HEK293 (cell line): Measurements from ENCODE around the gene SCN1A.

Source experiments
- CTCF ChIA-PET: fragments of 350-600 bp; formaldehyde crosslinking; extraction: SDS; loops from one replicate; lab custom pipeline; 2021; ENCODE audit warnings: antibody characterized with exemption; lab: Yijun Ruan, JAX
- POLR2A ChIA-PET: fragments of 300-600 bp; formaldehyde crosslinking; extraction: SDS; loops from one replicate; lab custom pipeline; 2020; ENCODE audit warnings: antibody characterized with exemption, inconsistent platforms; lab: Yijun Ruan, JAX
- H3K27ac ChIP-seq: fragments of 200-500 bp; sonication (Bioruptor generic); 2 replicates; pipeline ENCODE4 v1.5.1; 2014; ENCODE audit warnings: low read depth, low read length, control low read depth, inconsistent platforms; ENCODE audit errors: extremely low read depth
- H3K36me3 ChIP-seq, 2 experiments: fragments of 200-500 bp in 1 of 2; sonication (Bioruptor generic) in 1 of 2; 1 replicate in 1 of 2; 2 replicates in 1 of 2; pipeline ENCODE4 v1.5.1; 2014 to 2017; ENCODE audit warnings: inconsistent platforms in 2 of 2, low read length in 2 of 2; ENCODE audit not compliant: control insufficient read depth in 2 of 2, insufficient read depth in 1 of 2
- H3K4me1 ChIP-seq: fragments of 200-500 bp; sonication (Bioruptor generic); 2 replicates; pipeline ENCODE4 v1.5.1; 2014; ENCODE audit warnings: mild to moderate bottlenecking, low read length, inconsistent platforms; ENCODE audit not compliant: control insufficient read depth, insufficient read depth
- H3K4me3 ChIP-seq: 2 replicates; pipeline ENCODE4 v1.5.1; 2011; ENCODE audit warnings: low read depth, mild to moderate bottlenecking, control low read depth, low read length, moderate library complexity
- H3K9me3 ChIP-seq: fragments of 200-500 bp; sonication (Bioruptor generic); 2 replicates; pipeline ENCODE4 v1.5.1; 2014; ENCODE audit warnings: low read depth, low read length, inconsistent platforms; ENCODE audit not compliant: control insufficient read depth, insufficient read depth
- BCL11A ChIP-seq: fragments of 450-650 bp; formaldehyde crosslinking; IDR thresholded peaks from 2 replicates; pipeline ENCODE4 v1.5.1; 2016; ENCODE audit warnings: low read depth, missing biosample characterization, missing genetic modification characterization
- FEZF1 ChIP-seq: fragments of 450-650 bp; formaldehyde crosslinking; IDR thresholded peaks from 2 replicates; pipeline ENCODE4 v1.5.1; 2016; ENCODE audit warnings: missing biosample characterization, missing genetic modification characterization
- REPIN1 ChIP-seq: fragments of 450-650 bp; formaldehyde crosslinking; IDR thresholded peaks from 2 replicates; pipeline ENCODE4 v1.5.1; 2017; ENCODE audit warnings: missing biosample characterization, missing genetic modification characterization, low read depth
- SCRT1 ChIP-seq: fragments of 450-650 bp; formaldehyde crosslinking; IDR thresholded peaks from 2 replicates; pipeline ENCODE4 v1.5.1; 2016; ENCODE audit warnings: missing biosample characterization, missing genetic modification characterization, borderline replicate concordance
- SP2 ChIP-seq: fragments of 450-650 bp; formaldehyde crosslinking; IDR thresholded peaks from 2 replicates; pipeline ENCODE4 v1.5.1; 2016; ENCODE audit warnings: missing biosample characterization, missing genetic modification characterization
- SP7 ChIP-seq: fragments of 450-650 bp; formaldehyde crosslinking; IDR thresholded peaks from 2 replicates; pipeline ENCODE4 v1.5.1; 2016; ENCODE audit warnings: missing biosample characterization, missing genetic modification characterization
- YY2 ChIP-seq: fragments of 450-650 bp; formaldehyde crosslinking; IDR thresholded peaks from 2 replicates; pipeline ENCODE4 v1.5.1; 2016; ENCODE audit warnings: missing biosample characterization, missing genetic modification characterization
- ZBTB21 ChIP-seq: fragments of 450-650 bp; formaldehyde crosslinking; IDR thresholded peaks from 2 replicates; pipeline ENCODE4 v1.5.1; 2017; ENCODE audit warnings: missing biosample characterization, missing genetic modification characterization
- ZBTB7A ChIP-seq: fragments of 450-650 bp; formaldehyde crosslinking; IDR thresholded peaks from 2 replicates; pipeline ENCODE4 v1.5.1; 2016; ENCODE audit warnings: low read depth, missing biosample characterization, missing genetic modification characterization
- ZBTB8A ChIP-seq: fragments of 450-650 bp; formaldehyde crosslinking; IDR thresholded peaks from 2 replicates; pipeline ENCODE4 v1.5.1; 2016; ENCODE audit warnings: missing biosample characterization, missing genetic modification characterization
- ZFHX2 ChIP-seq: fragments of 450-650 bp; formaldehyde crosslinking; conservative IDR thresholded peaks from 2 replicates; pipeline ENCODE4 v1.5.1; 2016; ENCODE audit warnings: missing biosample characterization, missing genetic modification characterization
- ZNF155 ChIP-seq: fragments of 450-650 bp; formaldehyde crosslinking; IDR thresholded peaks from 2 replicates; pipeline ENCODE4 v1.5.1; 2016; ENCODE audit warnings: missing biosample characterization, missing genetic modification characterization
- ZNF169 ChIP-seq: fragments of 450-650 bp; formaldehyde crosslinking; IDR thresholded peaks from 2 replicates; pipeline ENCODE4 v1.5.1; 2016; ENCODE audit warnings: missing biosample characterization, missing genetic modification characterization
- ZNF211 ChIP-seq: fragments of 450-650 bp; formaldehyde crosslinking; IDR thresholded peaks from 2 replicates; pipeline ENCODE4 v1.5.1; 2016; ENCODE audit warnings: low read depth, missing biosample characterization, missing genetic modification characterization
- ZNF24 ChIP-seq: fragments of 450-650 bp; formaldehyde crosslinking; IDR thresholded peaks from 2 replicates; pipeline ENCODE4 v1.5.1; 2016; ENCODE audit warnings: missing biosample characterization, missing genetic modification characterization
- ZNF248 ChIP-seq: fragments of 450-650 bp; formaldehyde crosslinking; IDR thresholded peaks from 2 replicates; pipeline ENCODE4 v1.5.1; 2017; ENCODE audit warnings: missing biosample characterization, missing genetic modification characterization
- ZNF311 ChIP-seq: fragments of 450-650 bp; formaldehyde crosslinking; IDR thresholded peaks from 2 replicates; pipeline ENCODE4 v1.5.1; 2017; ENCODE audit warnings: missing biosample characterization, missing genetic modification characterization, borderline replicate concordance
- ZNF391 ChIP-seq: fragments of 450-650 bp; formaldehyde crosslinking; IDR thresholded peaks from 2 replicates; pipeline ENCODE4 v1.5.1; 2016; ENCODE audit warnings: low read depth, missing biosample characterization, missing genetic modification characterization, borderline replicate concordance
- ZNF426 ChIP-seq: fragments of 450-650 bp; formaldehyde crosslinking; IDR thresholded peaks from 2 replicates; pipeline ENCODE4 v1.5.1; 2017; ENCODE audit warnings: missing biosample characterization, missing genetic modification characterization, mild to moderate bottlenecking, inconsistent platforms, moderate library complexity
- ZNF548 ChIP-seq: fragments of 450-650 bp; formaldehyde crosslinking; IDR thresholded peaks from 2 replicates; pipeline ENCODE4 v1.5.1; 2016; ENCODE audit warnings: missing biosample characterization, missing genetic modification characterization
- ZNF624 ChIP-seq: fragments of 450-650 bp; formaldehyde crosslinking; IDR thresholded peaks from 2 replicates; pipeline ENCODE4 v1.5.1; 2017; ENCODE audit warnings: missing biosample characterization, missing genetic modification characterization
- ZNF677 ChIP-seq: fragments of 450-650 bp; IDR thresholded peaks from 2 replicates; pipeline ENCODE4 v1.5.0; 2018; ENCODE audit warnings: missing biosample characterization, mild to moderate bottlenecking, missing genetic modification characterization, moderate library complexity
- ZNF76 ChIP-seq: fragments of 450-650 bp; formaldehyde crosslinking; IDR thresholded peaks from 2 replicates; pipeline ENCODE4; 2016; ENCODE audit warnings: low read depth, missing biosample characterization, missing genetic modification characterization, borderline replicate concordance
- TF ChIP-seq, protein P1 (sequence below): fragments of 450-650 bp; IDR thresholded peaks from 2 replicates; pipeline ENCODE4 v1.5.1; 2018; ENCODE audit warnings: missing biosample characterization, missing genetic modification characterization

SCN1A gene

GRCh38 chr2:166084301-166084700 is 43.5 kb downstream of the SCN1A start:
- Histone ChIP-seq H3K9me3 (no peaks in the 10 kb centered on the region), H3K4me3 (no peak overlapping the region), H3K27ac (no peak overlapping the region), H3K36me3 (no peaks in the 10 kb centered on the region), H3K4me1 (no peaks in the 10 kb centered on the region)
- TF ChIP-seq ZBTB7A (tag by site-specific recombination) = no peak
- no peak for TF ChIP-seq REPIN1 (tag by site-specific recombination)
- no peak for TF ChIP-seq ZNF311 (tag by site-specific recombination)
- ChIA-PET POLR2A (no interaction called here), CTCF (no interaction called here)

DNA sequence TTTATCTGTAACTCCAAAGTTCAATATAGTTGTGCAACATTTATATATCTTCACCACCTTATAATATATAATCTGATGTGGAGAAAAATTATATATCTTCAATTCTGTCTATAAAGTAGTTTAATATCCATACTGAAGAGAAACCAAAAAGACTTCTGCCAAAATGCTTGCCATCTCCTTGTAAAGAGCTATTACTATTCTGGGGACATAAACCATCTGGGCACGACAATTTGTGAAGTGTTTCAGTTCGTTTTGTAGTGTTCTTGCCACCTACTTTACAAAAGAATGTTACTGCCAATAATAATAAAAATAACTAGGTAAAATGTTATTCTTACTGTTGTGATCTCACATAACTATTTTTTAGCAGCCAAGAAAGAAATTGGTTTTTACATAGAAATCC is 45.1 kb downstream of the SCN1A start:
- CTCF ChIA-PET = no interaction called here
- H3K27ac ChIP-seq = no peak overlapping the region
- H3K36me3 ChIP-seq = no peaks in the 10 kb centered on the region
- POLR2A ChIA-PET = no interaction called here
- H3K4me3 ChIP-seq = no peak overlapping the region
- H3K4me1 ChIP-seq = no peaks in the 10 kb centered on the region
- H3K9me3 ChIP-seq = no peaks in the 10 kb centered on the region
- TF ChIP-seq YY2 (tag by site-specific recombination) (no peak), SP7 (no peak), ZBTB21 (tag by site-specific recombination) (no peak), ZNF677 (tag by site-specific recombination) (no peak), ZBTB7A (tag by site-specific recombination) (no peak), ZNF169 (tag by site-specific recombination) (no peak), ZNF548 (tag by site-specific recombination) (no peak), ZFHX2 (tag by site-specific recombination) (no peak), ZNF426 (tag by site-specific recombination) (no peak)
- TF ChIP-seq, all 188 proteins: peak for 0

- Histone ChIP-seq H3K9me3 (no peaks in the 10 kb centered on the region), H3K4me1 (no peaks in the 10 kb centered on the region), H3K36me3 (no peaks in the 10 kb centered on the region), H3K4me3 (no peak overlapping the region), H3K27ac (no peak overlapping the region)
- TF ChIP-seq BCL11A (tag by site-specific recombination) (no peak), SP2 (tag by site-specific recombination) (no peak), SCRT1 (tag by site-specific recombination) (no peak), ZNF391 (tag by site-specific recombination) (no peak), ZNF24 (tag by site-specific recombination) (no peak), FEZF1 (tag by site-specific recombination) (no peak), ZNF248 (tag by site-specific recombination) (no peak), ZNF624 (tag by site-specific recombination) (no peak), ZNF76 (tag by site-specific recombination) (no peak), ZNF211 (no peak), ZNF155 (tag by site-specific recombination) (no peak), ZBTB8A (tag by site-specific recombination) (no peak)
- TF ChIP-seq, protein P1, sequence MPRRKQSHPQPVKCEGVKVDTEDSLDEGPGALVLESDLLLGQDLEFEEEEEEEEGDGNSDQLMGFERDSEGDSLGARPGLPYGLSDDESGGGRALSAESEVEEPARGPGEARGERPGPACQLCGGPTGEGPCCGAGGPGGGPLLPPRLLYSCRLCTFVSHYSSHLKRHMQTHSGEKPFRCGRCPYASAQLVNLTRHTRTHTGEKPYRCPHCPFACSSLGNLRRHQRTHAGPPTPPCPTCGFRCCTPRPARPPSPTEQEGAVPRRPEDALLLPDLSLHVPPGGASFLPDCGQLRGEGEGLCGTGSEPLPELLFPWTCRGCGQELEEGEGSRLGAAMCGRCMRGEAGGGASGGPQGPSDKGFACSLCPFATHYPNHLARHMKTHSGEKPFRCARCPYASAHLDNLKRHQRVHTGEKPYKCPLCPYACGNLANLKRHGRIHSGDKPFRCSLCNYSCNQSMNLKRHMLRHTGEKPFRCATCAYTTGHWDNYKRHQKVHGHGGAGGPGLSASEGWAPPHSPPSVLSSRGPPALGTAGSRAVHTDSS = no peak
- ChIA-PET POLR2A (no interaction called here), CTCF (interaction anchor here (0.5 to 1.1 kb wide), 2 partner anchors 24 to 788 kb away, joined by 3 to 4 read pairs; no protein-coding TSS in a partner anchor)
Observed at GRCh38 chr2:166081852-166082251, 46.0 kb downstream of the SCN1A start.
